K562 (cell line): ENCODE measurements around the gene ZACN. TPM values are rescaled to one million over a fixed set of nuclear protein-coding genes. Genes with fewer than 3 reads are reported as not detected.
A peak's percentile ranks its signal among the peaks of the same experiment; 100 is the strongest.

Experiments
- ATAC-seq: fragments of 200-7000 bp; cut with Tn5 transposase; 3 replicates; pipeline ENCODE4 v1.9.1; 2020; ENCODE audit warnings: moderate library complexity
- BruUV-seq: library from RNA; stranded (reverse); fragments of 400-500 nt; replicated peaks from 2 replicates; lab custom pipeline; 2021; lab: Mats Ljungman, UMichigan
- CTCF ChIA-PET: fragments of 300-600 bp; formaldehyde crosslinking; extraction: SDS; loops from one replicate; lab custom pipeline; 2021; ENCODE audit warnings: low intra/inter-chr PET ratio; lab: Yijun Ruan, JAX
- POLR2A ChIA-PET: fragments of 300-600, 350-650 bp; sonication (Branson Sonifier 250); formaldehyde crosslinking; extraction: SDS; loops from one replicate; lab custom pipeline; 2021; ENCODE audit warnings: antibody characterized with exemption, inconsistent platforms; lab: Yijun Ruan, JAX
- DNase-seq, 4 experiments: peaks; one replicate each; pipeline versions ENCODE4 v3.0.0 to v3.0.0-alpha.2; 2011 to 2018; ENCODE audit warnings: low spot score in 3 of 4, mixed read lengths in 3 of 4; ENCODE audit errors: extremely low read depth in 1 of 4
- FAIRE-seq: peaks from 2 replicates; lab custom pipeline; 2011; peaks lifted over from hg19 to GRCh38; lab: Jason Lieb, UNC
- H2AFZ ChIP-seq: 2 replicates; pipeline ENCODE4 v1.6.0; 2011; ENCODE audit warnings: low read depth, low read length, control low read depth, inconsistent platforms
- H3K27ac ChIP-seq: fragments of 200-600 bp; 3 replicates; pipeline ENCODE4 v1.8.0; 2011; ENCODE audit warnings: low read depth, mild to moderate bottlenecking, control low read depth, inconsistent platforms, low read length, moderate library complexity, mixed read lengths; ENCODE audit errors: extremely low read depth
- H3K27me3 ChIP-seq, 2 experiments: fragments of 300-600 bp in 1 of 2; 2 replicates in 1 of 2; 3 replicates in 1 of 2; pipeline versions ENCODE4 v1.6.0 to v1.8.0; 2011; ENCODE audit warnings: inconsistent platforms in 2 of 2, low read length in 2 of 2, mild to moderate bottlenecking in 1 of 2, mixed read lengths in 1 of 2, moderate library complexity in 1 of 2; ENCODE audit not compliant: control insufficient read depth in 2 of 2, insufficient read depth in 2 of 2
- H3K36me3 ChIP-seq: fragments of 300-600 bp; 3 replicates; pipeline ENCODE4 v1.8.0; 2011; ENCODE audit warnings: mild to moderate bottlenecking, low read length, inconsistent platforms; ENCODE audit not compliant: control insufficient read depth, insufficient read depth
- H3K4me1 ChIP-seq, 2 experiments: fragments of 200-600 bp in 1 of 2; replicated peaks in 1 of 2; 2 replicates in 1 of 2; 3 replicates in 1 of 2; pipeline versions ENCODE4 v1.5.1 to v1.8.0; 2011; ENCODE audit warnings: inconsistent platforms in 2 of 2, low read length in 2 of 2, mild to moderate bottlenecking in 1 of 2, mixed read lengths in 1 of 2, moderate library complexity in 1 of 2; ENCODE audit not compliant: control insufficient read depth in 2 of 2, insufficient read depth in 2 of 2
- H3K4me2 ChIP-seq: 2 replicates; pipeline ENCODE4 v1.6.1; 2011; ENCODE audit warnings: low read length, control low read depth, inconsistent platforms, mixed read lengths; ENCODE audit not compliant: insufficient read depth
- H3K4me3 ChIP-seq: fragments of 200-600 bp; sonication (generic), shearing (Covaris generic); 2 replicates; pipeline ENCODE4 v1.5.1; 2016; ENCODE audit warnings: control low read depth, inconsistent platforms
- H3K79me2 ChIP-seq: fragments of 200-600 bp; 3 replicates; pipeline ENCODE4 v1.8.0; 2011; ENCODE audit warnings: low read length, inconsistent platforms; ENCODE audit not compliant: control insufficient read depth, insufficient read depth
- H3K9ac ChIP-seq, 2 experiments: 2 replicates each; pipeline versions ENCODE4 v1.6.0 to v1.6.1; 2011; ENCODE audit warnings: low read depth in 2 of 2, low read length in 2 of 2, control low read depth in 1 of 2, inconsistent platforms in 1 of 2, mild to moderate bottlenecking in 1 of 2, mixed read lengths in 1 of 2; ENCODE audit not compliant: insufficient read depth in 1 of 2
- H3K9me1 ChIP-seq: one replicate; pipeline ENCODE4 v1.6.0; 2011; ENCODE audit warnings: inconsistent platforms, mild to moderate bottlenecking, low read length, moderate library complexity; ENCODE audit not compliant: control insufficient read depth, insufficient read depth
- H3K9me3 ChIP-seq: replicated peaks from 2 replicates; pipeline ENCODE4 v1.5.1; 2011; ENCODE audit warnings: low read depth, low read length, inconsistent platforms; ENCODE audit not compliant: control insufficient read depth, insufficient read depth
- H4K20me1 ChIP-seq: replicated peaks from 2 replicates; pipeline ENCODE4 v1.6.1; 2011; ENCODE audit warnings: low read length, inconsistent platforms, mixed read lengths; ENCODE audit not compliant: control insufficient read depth, insufficient read depth
- ASH1L ChIP-seq: fragments of 450-650 bp; IDR thresholded peaks from 2 replicates; pipeline ENCODE4 v1.6.1; 2018; ENCODE audit warnings: borderline replicate concordance, mild to moderate bottlenecking, low read depth; ENCODE audit not compliant: partially characterized antibody
- ELF4 ChIP-seq: fragments of 450-650 bp; formaldehyde crosslinking; IDR thresholded peaks from 2 replicates; pipeline ENCODE4 v1.4.0; 2022; ENCODE audit warnings: missing genetic modification characterization
- HDAC8 ChIP-seq: fragments of 450-650 bp; IDR thresholded peaks from 2 replicates; pipeline ENCODE4 v1.6.1; 2016; ENCODE audit warnings: mild to moderate bottlenecking, missing genetic modification characterization, moderate library complexity, missing compliant biosample characterization
- USF1 ChIP-seq: sonication (generic); formaldehyde crosslinking; IDR thresholded peaks from 2 replicates; pipeline ENCODE4 v1.9.0; 2022; ENCODE audit warnings: mild to moderate bottlenecking, missing genetic modification reagents
- WGBS: fragments of 100-300 bp; shearing (Covaris generic); methylation state at CpG from one replicate; pipeline ENCODE4 v1.1.6; 2016; ENCODE audit warnings: low coverage, mixed read lengths; ENCODE audit not compliant: insufficient coverage; ENCODE audit errors: missing lambda C conversion rate; 5-methylcytosine and 5-hydroxymethylcytosine counted together
- in situ Hi-C: fragments of 300-500 bp; cut with MboI; formaldehyde crosslinking; loops from 4 replicates; pipeline ENCODE4 v1.15.0; 2018; ENCODE audit warnings: inconsistent platforms, mixed read lengths
- intact Hi-C: fragments of 100-400 bp; cut with micrococcal nuclease; formaldehyde crosslinking; loops from 2 replicates; pipeline ENCODE4 v1.14.2; 2022
- polyA plus RNA-seq, 8 experiments: library from polyadenylated mRNA; depleted of rRNA in 4 of 8; stranded (reverse) in 5 of 8; unstranded in 3 of 8; fragments of >200 nt; fragmentation: Nextera tagmentation in 2 of 8; fragmentation: Illumina TruSeq in 1 of 8; extraction: Ambion mirVana in 2 of 8; extraction: Trizol in 1 of 8; gene quantifications; 2 replicates each; pipeline versions ENCODE4 v1.2.1 to v1.2.3, GENCODE V29; 2011 to 2014; ENCODE audit warnings: inconsistent platforms in 1 of 8, missing spikeins in 1 of 8
- total RNA-seq, 7 experiments: library from RNA; depleted of rRNA in 6 of 7; stranded (reverse); fragments of >200 nt in 6 of 7; fragmentation: Illumina TruSeq in 2 of 7; extraction: Trizol in 2 of 7; gene quantifications; 2 replicates each; pipeline versions ENCODE4 v1.2.1 to v1.2.3, GENCODE V29; 2011 to 2021; ENCODE audit warnings: low replicate concordance in 1 of 7
- TF ChIP-seq, protein P1 (sequence below): sonication (generic); formaldehyde crosslinking; IDR thresholded peaks from 2 replicates; pipeline ENCODE4 v1.8.0; 2022; ENCODE audit warnings: mild to moderate bottlenecking, low read depth, missing genetic modification reagents
- TF ChIP-seq, protein P2 (sequence below): sonication (generic); formaldehyde crosslinking; IDR thresholded peaks from 2 replicates; pipeline ENCODE4 v1.9.0; 2022; ENCODE audit warnings: mild to moderate bottlenecking, missing genetic modification reagents

The ZACN gene
- total and polyA plus RNA-seq, 9 of the 15 experiments (the other 6 are each of a cell fraction or from before 2014, with no cell fraction given), result 0.07 TPM; not detected in 8

GRCh38 chr17:76092526-76093413, 13.8 kb downstream of the ZACN start:
- Histone ChIP-seq H3K4me2 (no peak overlapping the region), H3K36me3 (peaks cover 75% of the 10 kb centered on the region; the same call in 2 of the 3 replicates), H4K20me1 (no peaks in the 10 kb centered on the region; the same call in 1 of the 2 replicates), H3K27ac (no peak overlapping the region), H3K9me3 (no peaks in the 10 kb centered on the region), H3K4me3 (no peak overlapping the region), H3K27me3 (no peaks in the 10 kb centered on the region), H3K9me1 (no peaks in the 10 kb centered on the region), H3K9ac (no peak overlapping the region), H3K4me1 (peaks cover 9 to 13% of the 10 kb centered on the region in 2 experiments; a peak in 4 of 5 replicates), H3K79me2 (no peaks in the 10 kb centered on the region), H2AFZ (no peak overlapping the region)
- POLR2A ChIA-PET, result interaction anchor here (0.6 to 2.5 kb wide), 6 partner anchors 9 to 187 kb away, joined by 3 to 8 read pairs (median 4); no protein-coding TSS in a partner anchor
- no peak for FAIRE-seq
- CTCF ChIA-PET, result no interaction called here
- in situ Hi-C loops, result no loop called here
- DNase-seq, result no peak
- TF ChIP-seq ELF4, result no peak
- TF ChIP-seq USF1 (CRISPR knock-in tag), result 0 out of 2 replicates have a peak, but pooled peaks have one; percentile 32
- TF ChIP-seq, protein P1, sequence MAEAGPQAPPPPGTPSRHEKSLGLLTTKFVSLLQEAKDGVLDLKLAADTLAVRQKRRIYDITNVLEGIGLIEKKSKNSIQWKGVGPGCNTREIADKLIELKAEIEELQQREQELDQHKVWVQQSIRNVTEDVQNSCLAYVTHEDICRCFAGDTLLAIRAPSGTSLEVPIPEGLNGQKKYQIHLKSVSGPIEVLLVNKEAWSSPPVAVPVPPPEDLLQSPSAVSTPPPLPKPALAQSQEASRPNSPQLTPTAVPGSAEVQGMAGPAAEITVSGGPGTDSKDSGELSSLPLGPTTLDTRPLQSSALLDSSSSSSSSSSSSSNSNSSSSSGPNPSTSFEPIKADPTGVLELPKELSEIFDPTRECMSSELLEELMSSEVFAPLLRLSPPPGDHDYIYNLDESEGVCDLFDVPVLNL (CRISPR knock-in tag), result no peak
- no peak for TF ChIP-seq HDAC8 (tag)
- TF ChIP-seq, protein P2, sequence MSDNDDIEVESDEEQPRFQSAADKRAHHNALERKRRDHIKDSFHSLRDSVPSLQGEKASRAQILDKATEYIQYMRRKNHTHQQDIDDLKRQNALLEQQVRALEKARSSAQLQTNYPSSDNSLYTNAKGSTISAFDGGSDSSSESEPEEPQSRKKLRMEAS (CRISPR knock-in tag), result 0 out of 2 replicates have a peak, but pooled peaks have one; percentile 27
- TF ChIP-seq ASH1L, result no peak
- ATAC-seq, result no peak
- BruUV-seq, result no TSS peak
- intact Hi-C loops, result no loop called here
- WGBS, result 94% methylated on average over 20 of the region's 20 CpGs
